Hepatocyte (in vitro differentiated cells): Measurements from ENCODE around the gene KYAT1. TPM values are rescaled to one million over a fixed set of nuclear protein-coding genes. Genes with fewer than 3 reads are reported as not detected.

Source experiments
- DNase-seq: peaks from one replicate; pipeline ENCODE4 v3.0.0-alpha.2; 2016; ENCODE audit warnings: low spot score
- H2AFZ ChIP-seq: fragments of 200-600 bp; sonication (generic); 2 replicates; pipeline ENCODE4 v1.6.0; 2016; ENCODE audit warnings: antibody characterized with exemption, mild to moderate bottlenecking
- H3K27ac ChIP-seq: fragments of 200-600 bp; sonication (generic); 2 replicates; pipeline ENCODE4 v1.5.1; 2016; ENCODE audit warnings: mild to moderate bottlenecking
- H3K27me3 ChIP-seq: fragments of 200-600 bp; sonication (generic); 2 replicates; pipeline ENCODE4 v1.6.1; 2016
- H3K36me3 ChIP-seq: fragments of 200-600 bp; sonication (generic); replicated peaks from 2 replicates; pipeline ENCODE4 v1.5.1; 2016; ENCODE audit warnings: low read depth; ENCODE audit not compliant: insufficient read depth
- H3K4me1 ChIP-seq: fragments of 200-600 bp; sonication (generic); 2 replicates; pipeline ENCODE4 v1.5.1; 2016; ENCODE audit warnings: mild to moderate bottlenecking, moderate library complexity; ENCODE audit not compliant: insufficient read depth
- H3K4me2 ChIP-seq: fragments of 200-600 bp; sonication (generic); 2 replicates; pipeline ENCODE4 v1.6.0; 2016
- H3K4me3 ChIP-seq: fragments of 200-600 bp; sonication (generic); 2 replicates; pipeline ENCODE4 v1.5.1; 2016; ENCODE audit warnings: mild to moderate bottlenecking
- H3K79me2 ChIP-seq: fragments of 200-600 bp; sonication (generic); 2 replicates; pipeline ENCODE4 v1.6.0; 2017; ENCODE audit warnings: mild to moderate bottlenecking
- H3K9me2 ChIP-seq: fragments of 200-600 bp; sonication (generic); replicated peaks from 2 replicates; pipeline ENCODE4 v1.6.0; 2017; ENCODE audit warnings: mild to moderate bottlenecking; ENCODE audit not compliant: insufficient read depth
- H3K9me3 ChIP-seq: fragments of 200-600 bp; sonication (generic); 2 replicates; pipeline ENCODE4 v1.5.1; 2016; ENCODE audit warnings: low read depth, mild to moderate bottlenecking
- H4K20me1 ChIP-seq: fragments of 200-600 bp; sonication (generic); 2 replicates; pipeline ENCODE4 v1.6.0; 2016; ENCODE audit warnings: mild to moderate bottlenecking; ENCODE audit not compliant: insufficient read depth, poor library complexity, severe bottlenecking
- EZH2 ChIP-seq: fragments of 200-600 bp; sonication (generic); IDR thresholded peaks from 2 replicates; pipeline ENCODE4 v1.6.1; 2016; ENCODE audit warnings: antibody characterized with exemption, mild to moderate bottlenecking, borderline replicate concordance
- EZH2phosphoT487 ChIP-seq: fragments of 200-600 bp; sonication (generic); IDR thresholded peaks from one replicate; pipeline ENCODE4 v1.6.1; 2018; ENCODE audit warnings: antibody characterized with exemption, mild to moderate bottlenecking, low read depth, moderate library complexity; ENCODE audit not compliant: unreplicated experiment, severe bottlenecking
- WGBS: methylation state at CpG from one replicate; pipeline ENCODE4 v1.1.6; 2016; ENCODE audit warnings: low lambda C conversion rate; ENCODE audit errors: missing lambda C conversion rate; 5-methylcytosine and 5-hydroxymethylcytosine counted together
- polyA plus RNA-seq: library from polyadenylated mRNA; unstranded; fragments of >200 nt; fragmentation: Nextera tagmentation; extraction: Ambion mirVana; gene quantifications from 2 replicates; pipeline ENCODE4 v1.2.1, GENCODE V29; 2016
- total RNA-seq: library from RNA; depleted of rRNA; stranded (reverse); fragments of >200 nt; gene quantifications from 2 replicates; pipeline ENCODE4 v1.2.3, GENCODE V29; 2014
- TF ChIP-seq, protein P1 (sequence below): fragments of 200-600 bp; sonication (generic); IDR thresholded peaks from 2 replicates; pipeline ENCODE4 v1.5.1; 2016; ENCODE audit warnings: antibody characterized with exemption, mild to moderate bottlenecking; ENCODE audit not compliant: poor library complexity

Gene KYAT1
- total RNA-seq (5.1 and 7.9 TPM in 2 replicates), polyA plus RNA-seq (8.4 and 8.7 TPM in 2 replicates)

DNA sequence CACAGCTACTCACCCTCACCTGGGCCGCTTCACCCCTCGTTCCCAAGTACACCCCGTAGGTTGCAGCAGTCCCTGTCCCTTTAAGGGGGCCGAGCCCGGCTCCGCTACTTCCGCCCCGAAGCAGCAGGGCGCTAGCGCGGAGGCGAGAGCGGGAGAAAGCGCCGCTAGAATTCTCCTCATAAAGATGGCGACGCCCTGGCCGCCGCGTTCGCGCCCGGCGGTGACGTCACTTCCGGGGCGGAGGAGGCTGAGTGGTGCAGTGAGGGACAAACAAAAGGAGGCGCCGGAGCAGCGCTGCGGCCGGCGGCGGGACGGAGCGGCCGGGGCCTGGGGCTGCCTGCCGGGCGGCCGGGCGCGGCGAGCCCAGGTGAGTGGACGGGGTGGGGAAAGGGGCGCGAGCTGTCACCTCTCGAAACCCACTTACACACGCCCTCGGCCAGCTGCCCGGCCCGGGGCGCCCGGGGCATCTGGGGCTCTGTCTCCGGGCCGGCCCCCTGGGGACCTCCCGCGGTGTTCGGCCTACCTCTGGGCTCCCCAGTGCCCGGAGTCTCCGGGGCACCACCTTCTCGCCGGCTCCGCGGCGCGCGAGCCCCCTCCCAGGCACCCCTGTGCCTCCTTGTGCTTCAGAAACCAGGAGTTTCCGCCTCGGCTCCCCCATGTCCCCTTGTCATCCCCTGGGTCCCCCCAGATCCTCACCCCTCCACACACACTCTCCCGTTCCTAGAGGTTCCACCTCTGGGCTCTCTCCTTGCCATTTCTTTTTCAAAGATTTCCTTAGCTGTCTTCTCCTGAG lies at the start of gene KYAT1, which contains the start of gene LRRC8A:
KYAT1 (minus strand) TSS at position 67 of the 793 bp plus-strand sequence. CDS start 36,545 bp downstream, outside the sequence.
LRRC8A (plus strand) TSS at position 250 of the 793 bp plus-strand sequence. CDS start 25,032 bp downstream, outside the sequence.
- H3K9me2 ChIP-seq = no peaks in the 10 kb centered on the region
- H2AFZ ChIP-seq = peak within 1 kb of the TSS; percentile 87
- under 1% methylated on average over 41 of the region's 70 CpGs for WGBS
- no peaks in the 10 kb centered on the region for H3K9me3 ChIP-seq
- peaks cover 52% of the 10 kb centered on the region for H3K79me2 ChIP-seq
- no peak for TF ChIP-seq EZH2
- TF ChIP-seq, protein P1, sequence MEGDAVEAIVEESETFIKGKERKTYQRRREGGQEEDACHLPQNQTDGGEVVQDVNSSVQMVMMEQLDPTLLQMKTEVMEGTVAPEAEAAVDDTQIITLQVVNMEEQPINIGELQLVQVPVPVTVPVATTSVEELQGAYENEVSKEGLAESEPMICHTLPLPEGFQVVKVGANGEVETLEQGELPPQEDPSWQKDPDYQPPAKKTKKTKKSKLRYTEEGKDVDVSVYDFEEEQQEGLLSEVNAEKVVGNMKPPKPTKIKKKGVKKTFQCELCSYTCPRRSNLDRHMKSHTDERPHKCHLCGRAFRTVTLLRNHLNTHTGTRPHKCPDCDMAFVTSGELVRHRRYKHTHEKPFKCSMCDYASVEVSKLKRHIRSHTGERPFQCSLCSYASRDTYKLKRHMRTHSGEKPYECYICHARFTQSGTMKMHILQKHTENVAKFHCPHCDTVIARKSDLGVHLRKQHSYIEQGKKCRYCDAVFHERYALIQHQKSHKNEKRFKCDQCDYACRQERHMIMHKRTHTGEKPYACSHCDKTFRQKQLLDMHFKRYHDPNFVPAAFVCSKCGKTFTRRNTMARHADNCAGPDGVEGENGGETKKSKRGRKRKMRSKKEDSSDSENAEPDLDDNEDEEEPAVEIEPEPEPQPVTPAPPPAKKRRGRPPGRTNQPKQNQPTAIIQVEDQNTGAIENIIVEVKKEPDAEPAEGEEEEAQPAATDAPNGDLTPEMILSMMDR = no peak
- TF ChIP-seq EZH2phosphoT487 = no peak
- H3K4me3 ChIP-seq = peak within 1 kb of the TSS; percentile 69
- H4K20me1 ChIP-seq = peaks cover 5% of the 10 kb centered on the region
- H3K4me2 ChIP-seq = peak within 1 kb of the TSS; percentile 97
- H3K36me3 ChIP-seq = no peaks in the 10 kb centered on the region
- H3K4me1 ChIP-seq = peaks cover 5% of the 10 kb centered on the region
- H3K27ac ChIP-seq = peak within 1 kb of the TSS; percentile 92
- DNase-seq = peak; percentile 98
- H3K27me3 ChIP-seq = no peaks in the 10 kb centered on the region

DNA sequence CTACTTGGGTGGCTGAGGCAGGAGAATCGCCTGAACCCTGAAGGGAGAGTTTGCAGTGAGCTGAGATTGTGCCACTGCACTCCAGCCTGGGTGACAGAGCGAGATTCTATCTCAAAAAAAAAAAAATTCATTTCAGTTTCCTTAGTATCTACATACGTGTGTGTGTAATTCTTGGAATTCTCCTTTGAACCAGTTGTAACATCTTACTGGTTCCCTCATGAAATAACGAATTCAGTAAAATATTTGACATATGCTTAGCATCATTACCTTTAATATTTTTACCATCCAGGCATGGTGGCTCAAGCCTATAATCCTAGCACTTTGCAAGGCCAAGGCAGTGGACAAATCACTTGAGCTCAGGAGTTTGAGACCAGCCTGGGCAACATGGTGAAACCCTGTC lies 47.8 kb upstream of the KYAT1 start:
- H3K27me3 ChIP-seq = no peaks in the 10 kb centered on the region
- H3K9me3 ChIP-seq = no peaks in the 10 kb centered on the region
- H2AFZ ChIP-seq = no peak overlapping the region
- H3K4me3 ChIP-seq = no peak overlapping the region
- no peaks in the 10 kb centered on the region for H4K20me1 ChIP-seq
- no peak for DNase-seq
- H3K27ac ChIP-seq = no peak overlapping the region
- WGBS = 95% methylated on average over 4 of the region's 4 CpGs
- H3K36me3 ChIP-seq = no peaks in the 10 kb centered on the region
- H3K9me2 ChIP-seq = no peaks in the 10 kb centered on the region
- H3K79me2 ChIP-seq = no peaks in the 10 kb centered on the region
- no peak for TF ChIP-seq EZH2phosphoT487
- TF ChIP-seq, protein P1 = no peak
- no peak for TF ChIP-seq EZH2
- H3K4me1 ChIP-seq = no peaks in the 10 kb centered on the region
- no peak overlapping the region for H3K4me2 ChIP-seq

DNA sequence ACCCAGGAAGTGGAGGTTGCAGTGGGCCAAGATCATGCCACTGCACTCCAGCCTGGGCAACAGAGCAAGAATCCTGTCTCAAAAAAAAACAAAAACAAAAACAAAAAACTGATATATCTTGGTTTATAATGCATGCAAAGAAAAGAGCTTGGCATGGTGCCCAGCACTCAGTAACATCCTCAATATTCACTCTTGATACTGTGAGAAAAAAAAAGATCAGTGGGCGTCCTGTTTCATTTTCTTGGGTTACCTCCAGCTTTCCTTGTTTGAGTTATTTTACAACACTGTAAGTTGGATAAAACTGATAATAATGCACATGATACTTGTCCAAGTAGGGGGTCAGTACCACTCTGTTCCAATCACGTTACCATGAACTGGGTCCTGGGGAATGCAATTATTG lies 46.9 kb upstream of the KYAT1 start:
- Histone ChIP-seq H3K4me3 (no peak overlapping the region), H3K79me2 (peaks cover under 1% of the 10 kb centered on the region), H3K27me3 (no peaks in the 10 kb centered on the region), H3K36me3 (no peaks in the 10 kb centered on the region), H2AFZ (no peak overlapping the region), H3K9me3 (no peaks in the 10 kb centered on the region), H3K4me1 (no peaks in the 10 kb centered on the region), H3K4me2 (no peak overlapping the region), H3K9me2 (no peaks in the 10 kb centered on the region), H3K27ac (no peak overlapping the region), H4K20me1 (no peaks in the 10 kb centered on the region)
- no peak for TF ChIP-seq EZH2
- TF ChIP-seq, protein P1 = no peak
- no peak for TF ChIP-seq EZH2phosphoT487
- WGBS = 87% methylated on average over 2 of the region's 2 CpGs
- DNase-seq = no peak
